IMR-90 (cell line): ENCODE measurements around the gene ABCC5. TPM values are rescaled to one million over a fixed set of nuclear protein-coding genes. Genes with fewer than 3 reads are reported as not detected.

Experiments used
- ATAC-seq: fragments of 200-7000 bp; cut with Tn5 transposase; 2 replicates; pipeline ENCODE4 v1.9.1; 2020; ENCODE audit warnings: low read depth, mild to moderate bottlenecking, moderate library complexity
- BruUV-seq: library from RNA; stranded (reverse); fragments of 400-500 nt; replicated peaks from 2 replicates; lab custom pipeline; 2021; lab: Mats Ljungman, UMichigan
- CTCF ChIA-PET: fragments of 300-600 bp; formaldehyde crosslinking; extraction: SDS; loops from one replicate; lab custom pipeline; 2021; ENCODE audit warnings: antibody characterized with exemption; lab: Yijun Ruan, JAX
- POLR2A ChIA-PET: fragments of 300-600 bp; sonication (Branson Sonifier 250); formaldehyde crosslinking; loops from one replicate; lab custom pipeline; 2022; ENCODE audit warnings: antibody characterized with exemption; ENCODE audit not compliant: unreplicated experiment; lab: Charles Lee
- DNase-seq: peaks from one replicate; pipeline ENCODE4 v3.0.0; 2013
- H2AFZ ChIP-seq: replicated peaks from 2 replicates; pipeline ENCODE3; 2013; ENCODE audit warnings: low read length, mild to moderate bottlenecking; ENCODE audit not compliant: poor library complexity
- H2AK5ac ChIP-seq: 2 replicates; pipeline ENCODE4 v1.6.1; 2013; ENCODE audit warnings: low read depth, low read length, inconsistent platforms
- H2AK9ac ChIP-seq: replicated peaks from 2 replicates; pipeline ENCODE3; 2013; ENCODE audit warnings: mild to moderate bottlenecking, low read depth, low read length, moderate library complexity; ENCODE audit not compliant: poor library complexity
- H2BK120ac ChIP-seq: 2 replicates; pipeline ENCODE4 v1.6.1; 2013; ENCODE audit warnings: low read depth, low read length, inconsistent platforms
- H2BK15ac ChIP-seq: 3 replicates; pipeline ENCODE4 v1.6.1; 2013; ENCODE audit warnings: low read depth, low read length, inconsistent platforms
- H2BK20ac ChIP-seq: 2 replicates; pipeline ENCODE4 v1.6.1; 2013; ENCODE audit warnings: low read depth, mild to moderate bottlenecking, inconsistent platforms, low read length, moderate library complexity
- H2BK5ac ChIP-seq: 2 replicates; pipeline ENCODE4 v1.6.1; 2013; ENCODE audit warnings: mild to moderate bottlenecking, low read depth, low read length, inconsistent platforms; ENCODE audit not compliant: poor library complexity, severe bottlenecking
- H3K14ac ChIP-seq: replicated peaks from 2 replicates; pipeline ENCODE4 v1.6.1; 2013; ENCODE audit warnings: low read depth, low read length, inconsistent platforms
- H3K18ac ChIP-seq: 2 replicates; pipeline ENCODE4 v1.6.1; 2013; ENCODE audit warnings: low read depth, low read length, control low read depth
- H3K23ac ChIP-seq: 2 replicates; pipeline ENCODE4 v1.6.1; 2013; ENCODE audit warnings: low read depth, low read length, inconsistent platforms
- H3K27ac ChIP-seq: 2 replicates; pipeline ENCODE4 v1.5.1; 2013; ENCODE audit warnings: mild to moderate bottlenecking, control low read depth, low read length; ENCODE audit not compliant: insufficient read depth
- H3K27me3 ChIP-seq: 2 replicates; pipeline ENCODE4 v1.6.1; 2013; ENCODE audit warnings: low read length; ENCODE audit not compliant: control insufficient read depth, insufficient read depth
- H3K36me3 ChIP-seq: 2 replicates; pipeline ENCODE4 v1.6.1; 2013; ENCODE audit warnings: low read length, mixed read lengths; ENCODE audit not compliant: control insufficient read depth, insufficient read depth
- H3K4ac ChIP-seq: 2 replicates; pipeline ENCODE4 v1.6.1; 2013; ENCODE audit warnings: low read depth, low read length, inconsistent platforms
- H3K4me1 ChIP-seq: 2 replicates; pipeline ENCODE4 v1.6.1; 2013; ENCODE audit warnings: low read length, mixed read lengths; ENCODE audit not compliant: control insufficient read depth, insufficient read depth
- H3K4me2 ChIP-seq: 2 replicates; pipeline ENCODE4 v1.6.1; 2013; ENCODE audit warnings: low read depth, mild to moderate bottlenecking, control low read depth, low read length, moderate library complexity
- H3K4me3 ChIP-seq: 2 replicates; pipeline ENCODE4 v1.5.1; 2013; ENCODE audit warnings: low read depth, mild to moderate bottlenecking, control low read depth, low read length, moderate library complexity; ENCODE audit not compliant: insufficient read depth
- H3K56ac ChIP-seq: 2 replicates; pipeline ENCODE4 v1.6.1; 2013; ENCODE audit warnings: low read length, inconsistent platforms; ENCODE audit not compliant: insufficient read depth; ENCODE audit errors: extremely low read depth
- H3K79me1 ChIP-seq, 2 experiments: 2 replicates each; pipeline ENCODE4 v1.6.1; 2013; ENCODE audit warnings: low read length in 2 of 2, inconsistent platforms in 1 of 2, low read depth in 1 of 2
- H3K9ac ChIP-seq: 2 replicates; pipeline ENCODE4 v1.6.1; 2013; ENCODE audit warnings: low read depth, low read length, control low read depth
- H3K9me1 ChIP-seq: 2 replicates; pipeline ENCODE4 v1.6.1; 2013; ENCODE audit warnings: low read length, inconsistent platforms; ENCODE audit not compliant: insufficient read depth
- H3K9me3 ChIP-seq: 2 replicates; pipeline ENCODE4 v1.6.1; 2013; ENCODE audit warnings: low read length; ENCODE audit not compliant: control insufficient read depth, insufficient read depth
- H4K20me1 ChIP-seq: 2 replicates; pipeline ENCODE4 v1.6.1; 2013; ENCODE audit warnings: low read length, inconsistent platforms; ENCODE audit not compliant: insufficient read depth
- H4K5ac ChIP-seq: 2 replicates; pipeline ENCODE4 v1.6.1; 2013; ENCODE audit warnings: mild to moderate bottlenecking, low read depth, low read length, control low read depth
- H4K8ac ChIP-seq, 2 experiments: 2 replicates each; pipeline ENCODE4 v1.6.1; 2013; ENCODE audit warnings: low read depth in 2 of 2, low read length in 2 of 2, control low read depth in 1 of 2, inconsistent platforms in 1 of 2
- H4K91ac ChIP-seq: 2 replicates; pipeline ENCODE4 v1.6.1; 2013; ENCODE audit warnings: low read depth, low read length, inconsistent platforms; ENCODE audit not compliant: insufficient read depth
- BHLHE40 ChIP-seq: fragments of 150-350 bp; IDR thresholded peaks from 2 replicates; pipeline ENCODE4 v1.6.1; 2016; ENCODE audit warnings: mild to moderate bottlenecking, low read depth, low read length
- CHD1 ChIP-seq: IDR thresholded peaks from 2 replicates; pipeline ENCODE4 v1.6.1; 2012; ENCODE audit warnings: low read depth, low read length, improper control_type of control experiment
- MXI1 ChIP-seq: IDR thresholded peaks from 2 replicates; pipeline ENCODE4 v1.6.1; 2012; ENCODE audit warnings: low read depth, mild to moderate bottlenecking, low read length, moderate library complexity, borderline replicate concordance
- RAD21 ChIP-seq: IDR thresholded peaks from 2 replicates; pipeline ENCODE4 v1.6.1; 2012; ENCODE audit warnings: low read length, improper control_type of control experiment
- RCOR1 ChIP-seq: IDR thresholded peaks from 2 replicates; pipeline ENCODE4 v1.6.1; 2012; ENCODE audit warnings: mild to moderate bottlenecking, low read length, improper control_type of control experiment; ENCODE audit not compliant: insufficient replicate concordance
- RFX5 ChIP-seq: IDR thresholded peaks from 2 replicates; pipeline ENCODE4 v1.8.0; 2012; ENCODE audit warnings: low read depth, mild to moderate bottlenecking, low read length, moderate library complexity
- WGBS, 2 experiments: methylation state at CpG; one replicate each; pipeline versions ENCODE4 v1.1.5 to v1.1.7; 2013; ENCODE audit warnings: missing lambda C conversion rate in 2 of 2; ENCODE audit not compliant: insufficient read length in 1 of 2; ENCODE audit errors: extremely low coverage in 2 of 2; 5-methylcytosine and 5-hydroxymethylcytosine counted together
- dilution Hi-C: fragments of 300-500 bp; cut with HindIII; formaldehyde crosslinking; loops from one replicate; pipeline ENCODE4 v1.14.3; 2018; ENCODE audit warnings: low sequenced_read_pairs; ENCODE audit not compliant: unreplicated experiment
- in situ Hi-C: fragments of 300-500 bp; cut with MboI; formaldehyde crosslinking; loops from 3 replicates; pipeline ENCODE4 v1.14.3; 2019; ENCODE audit warnings: low sequenced_read_pairs, inconsistent platforms, mixed read lengths
- intact Hi-C: fragments of 100-400 bp; cut with micrococcal nuclease; formaldehyde crosslinking; loops from 2 replicates; pipeline ENCODE4 v1.10.0; 2022
- polyA plus RNA-seq, 3 experiments: library from polyadenylated mRNA; depleted of rRNA; stranded (reverse); fragments of >200 nt; gene quantifications; 2 replicates each; pipeline ENCODE4 v1.2.3, GENCODE V29; 2012; ENCODE audit warnings: low replicate concordance in 1 of 3
- total RNA-seq: library from RNA; depleted of rRNA; stranded (reverse); fragments of >200 nt; gene quantifications from 2 replicates; pipeline ENCODE4 v1.2.3, GENCODE V29; 2012
- TF ChIP-seq, protein P1 (sequence below): fragments of 150-350 bp; IDR thresholded peaks from 2 replicates; pipeline ENCODE4 v1.6.1; 2017; ENCODE audit warnings: mild to moderate bottlenecking, antibody characterized with exemption, low read length, low read depth
- TF ChIP-seq, protein P2 (sequence below): conservative IDR thresholded peaks from 2 replicates; pipeline ENCODE4 v1.5.1; 2012; ENCODE audit warnings: mild to moderate bottlenecking, low read depth, low read length, improper control_type of control experiment

Gene ABCC5
- total and polyA plus RNA-seq, 2 of the 4 experiments (the other 2 are of a cell fraction), result 8.4 to 17.7 TPM

DNA sequence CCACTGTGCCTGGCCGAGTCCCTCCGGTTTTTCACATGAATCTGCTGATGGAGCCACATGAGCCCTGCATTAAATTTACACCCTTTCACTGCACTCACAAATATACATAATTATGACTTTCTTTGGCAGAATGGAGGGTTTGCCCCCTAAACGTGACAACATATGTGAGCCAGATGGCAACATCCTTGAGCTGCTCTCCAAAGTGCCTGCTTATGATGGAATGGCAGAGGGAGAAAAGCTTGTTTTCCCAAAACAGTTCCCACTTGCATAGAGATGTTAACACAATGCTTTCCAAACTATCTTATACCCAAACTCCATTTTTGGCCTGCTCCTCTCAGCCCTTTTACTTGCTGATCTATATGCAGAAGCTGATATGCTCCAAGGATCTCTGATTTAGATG, 54.9 kb downstream of the ABCC5 start:
- intact Hi-C loops, result no loop called here
- DNase-seq (no peak), ATAC-seq (no peak)
- Histone ChIP-seq H3K27me3 (no peaks in the 10 kb centered on the region), H3K36me3 (peaks cover 53% of the 10 kb centered on the region), H2AFZ (no peak overlapping the region), H2BK15ac (no peak overlapping the region), H3K18ac (no peak overlapping the region), H4K8ac (no peak overlapping the region), H2BK20ac (no peak overlapping the region), H3K4ac (no peak overlapping the region), H3K4me2 (no peak overlapping the region), H2AK9ac (no peak overlapping the region), H3K27ac (no peak overlapping the region), H3K9me1 (peaks cover 8% of the 10 kb centered on the region; the same call in 1 of the 2 replicates), H4K91ac (no peak overlapping the region), H2BK5ac (no peak overlapping the region), H2AK5ac (no peak overlapping the region), H2BK120ac (no peak overlapping the region), H3K79me1 (no peaks in the 10 kb centered on the region), H4K5ac (no peak overlapping the region), H3K9me3 (no peaks in the 10 kb centered on the region), H3K4me3 (no peak overlapping the region), H3K9ac (no peak overlapping the region), H3K14ac (no peak overlapping the region), H3K56ac (no peak overlapping the region), H3K23ac (no peak overlapping the region), H4K20me1 (no peaks in the 10 kb centered on the region), H3K4me1 (no peaks in the 10 kb centered on the region)
- WGBS, 2 experiments, result 80% methylated on average over 1 of the region's 3 CpGs; no CpG with 5 or more reads in 1 of the 2 experiments
- TF ChIP-seq RAD21 (no peak), RCOR1 (no peak), BHLHE40 (no peak), CHD1 (no peak), RFX5 (no peak), MXI1 (no peak)
- TF ChIP-seq, protein P1, sequence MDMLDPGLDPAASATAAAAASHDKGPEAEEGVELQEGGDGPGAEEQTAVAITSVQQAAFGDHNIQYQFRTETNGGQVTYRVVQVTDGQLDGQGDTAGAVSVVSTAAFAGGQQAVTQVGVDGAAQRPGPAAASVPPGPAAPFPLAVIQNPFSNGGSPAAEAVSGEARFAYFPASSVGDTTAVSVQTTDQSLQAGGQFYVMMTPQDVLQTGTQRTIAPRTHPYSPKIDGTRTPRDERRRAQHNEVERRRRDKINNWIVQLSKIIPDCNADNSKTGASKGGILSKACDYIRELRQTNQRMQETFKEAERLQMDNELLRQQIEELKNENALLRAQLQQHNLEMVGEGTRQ, result no peak
- TF ChIP-seq, protein P2, sequence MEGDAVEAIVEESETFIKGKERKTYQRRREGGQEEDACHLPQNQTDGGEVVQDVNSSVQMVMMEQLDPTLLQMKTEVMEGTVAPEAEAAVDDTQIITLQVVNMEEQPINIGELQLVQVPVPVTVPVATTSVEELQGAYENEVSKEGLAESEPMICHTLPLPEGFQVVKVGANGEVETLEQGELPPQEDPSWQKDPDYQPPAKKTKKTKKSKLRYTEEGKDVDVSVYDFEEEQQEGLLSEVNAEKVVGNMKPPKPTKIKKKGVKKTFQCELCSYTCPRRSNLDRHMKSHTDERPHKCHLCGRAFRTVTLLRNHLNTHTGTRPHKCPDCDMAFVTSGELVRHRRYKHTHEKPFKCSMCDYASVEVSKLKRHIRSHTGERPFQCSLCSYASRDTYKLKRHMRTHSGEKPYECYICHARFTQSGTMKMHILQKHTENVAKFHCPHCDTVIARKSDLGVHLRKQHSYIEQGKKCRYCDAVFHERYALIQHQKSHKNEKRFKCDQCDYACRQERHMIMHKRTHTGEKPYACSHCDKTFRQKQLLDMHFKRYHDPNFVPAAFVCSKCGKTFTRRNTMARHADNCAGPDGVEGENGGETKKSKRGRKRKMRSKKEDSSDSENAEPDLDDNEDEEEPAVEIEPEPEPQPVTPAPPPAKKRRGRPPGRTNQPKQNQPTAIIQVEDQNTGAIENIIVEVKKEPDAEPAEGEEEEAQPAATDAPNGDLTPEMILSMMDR, result no peak
- ChIA-PET CTCF (no interaction called here), POLR2A (no interaction called here)
- no TSS peak for BruUV-seq
- in situ Hi-C loops, result no loop called here
- dilution Hi-C loops, result no loop called here
